Globus pallidus (tissue), 1 donor: ENCODE data around the gene HGD.
"Not testable (repeated sequence)": the region's sequence is repeated elsewhere in the genome, so short reads cannot be mapped to it uniquely, and the experiment has no call there.

Source experiments
- DNase-seq: peaks from one replicate; pipeline ENCODE4 v3.0.0-alpha.2; 2015; ENCODE audit warnings: low spot score

HGD gene

DNA sequence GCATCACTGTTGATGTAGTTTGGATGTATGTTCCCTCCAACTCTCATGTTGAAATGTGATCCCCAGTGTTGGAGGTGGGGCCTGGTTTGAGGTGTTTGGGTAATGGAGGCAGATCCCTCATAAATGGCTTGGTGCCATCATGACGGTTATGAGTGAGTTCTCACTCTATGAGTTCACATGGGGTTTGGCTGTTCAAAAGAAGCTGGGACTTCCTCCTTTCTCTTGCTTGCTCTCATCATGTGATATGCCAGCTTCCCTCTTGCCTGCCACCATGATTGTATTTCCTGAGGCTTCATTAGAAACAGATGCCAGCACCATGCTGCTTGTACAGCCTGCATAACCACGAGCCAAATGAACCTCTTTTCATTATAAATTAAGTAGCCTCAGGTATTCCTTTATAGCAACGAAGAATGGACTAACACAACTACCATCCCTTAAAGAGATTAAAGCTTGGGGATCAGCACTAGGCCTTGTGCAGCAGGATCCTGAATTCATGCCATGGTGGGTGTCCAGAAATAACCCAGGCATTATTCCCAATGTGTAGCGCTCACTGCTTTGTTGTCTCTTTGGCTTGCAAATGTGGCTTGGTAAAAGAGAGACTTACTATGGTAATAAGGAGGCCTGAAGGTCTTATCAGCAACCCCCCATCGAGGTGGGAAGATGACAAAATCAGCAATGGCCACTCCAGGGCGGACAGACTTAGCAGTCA lies 44.0 kb downstream of the HGD start:
- DNase-seq, result no peak

DNA sequence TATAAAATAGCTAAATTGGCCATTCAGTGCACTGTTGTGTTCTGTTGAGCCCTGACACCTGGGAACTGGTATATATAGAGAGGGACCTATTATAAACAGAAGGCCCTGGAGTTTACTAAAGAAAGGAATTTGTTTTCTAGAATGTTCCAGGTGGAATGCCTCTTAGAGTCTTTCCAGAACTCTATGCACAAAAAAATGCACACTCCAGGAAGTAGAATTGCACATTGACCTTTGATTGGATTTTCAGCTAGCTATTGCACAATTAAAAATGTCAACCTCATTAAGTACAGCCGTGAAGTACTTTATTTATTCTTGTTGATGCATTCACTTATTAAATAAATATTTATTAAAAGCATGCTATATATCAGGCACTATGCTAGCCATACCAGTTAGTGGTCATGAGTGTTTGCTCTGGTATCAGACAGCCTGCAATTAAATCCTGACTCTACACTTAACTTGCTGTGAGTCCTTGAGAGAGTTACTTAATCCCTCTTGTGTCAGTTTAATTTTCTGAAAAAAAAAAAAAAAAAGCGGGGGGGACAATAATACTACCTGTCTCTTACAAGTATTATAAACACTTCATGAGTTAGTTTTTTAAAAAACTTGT lies 45.1 kb downstream of the HGD start:
- DNase-seq, result no peak

DNA sequence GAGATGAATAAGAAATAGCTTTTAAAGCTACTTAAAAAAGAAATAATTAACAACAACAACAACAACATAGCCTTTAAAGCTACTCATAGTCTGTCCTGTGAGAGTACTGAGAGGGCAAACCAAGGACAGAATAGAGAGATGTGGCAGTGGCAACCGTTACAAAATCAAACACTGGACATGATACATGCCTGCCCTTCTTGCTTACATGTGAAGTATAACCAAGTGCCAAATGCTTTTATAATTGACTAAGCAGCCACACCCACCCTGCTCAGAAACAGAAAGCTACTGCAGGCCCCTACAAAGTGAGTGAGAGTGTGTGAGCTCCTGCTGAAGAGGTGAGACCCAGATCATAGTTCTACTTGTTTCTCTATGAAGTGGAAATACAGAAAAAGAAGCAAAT lies 47.5 kb downstream of the HGD start:
- no peak for DNase-seq

DNA sequence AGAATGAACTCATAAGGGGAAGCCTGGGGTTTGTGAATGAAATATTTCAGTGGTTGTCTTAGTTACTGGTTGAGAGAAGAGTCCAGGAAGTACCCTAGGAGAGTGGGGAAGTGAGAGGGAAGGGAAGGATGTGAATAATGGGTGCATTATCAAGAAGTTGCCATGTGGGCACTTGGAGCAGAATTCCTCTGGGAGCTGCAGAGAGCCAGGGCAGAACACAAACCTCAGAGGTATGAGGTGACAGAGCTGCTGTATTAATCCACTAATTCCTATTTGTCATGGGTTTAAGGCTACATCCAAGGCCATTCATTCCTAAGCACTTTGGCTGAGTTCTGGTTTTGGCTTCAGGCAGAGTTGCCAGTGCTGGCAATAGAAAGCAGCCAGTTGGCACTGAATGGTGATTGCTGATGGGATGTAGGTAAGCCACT lies 56.9 kb downstream of the HGD start:
- no peak for DNase-seq

DNA sequence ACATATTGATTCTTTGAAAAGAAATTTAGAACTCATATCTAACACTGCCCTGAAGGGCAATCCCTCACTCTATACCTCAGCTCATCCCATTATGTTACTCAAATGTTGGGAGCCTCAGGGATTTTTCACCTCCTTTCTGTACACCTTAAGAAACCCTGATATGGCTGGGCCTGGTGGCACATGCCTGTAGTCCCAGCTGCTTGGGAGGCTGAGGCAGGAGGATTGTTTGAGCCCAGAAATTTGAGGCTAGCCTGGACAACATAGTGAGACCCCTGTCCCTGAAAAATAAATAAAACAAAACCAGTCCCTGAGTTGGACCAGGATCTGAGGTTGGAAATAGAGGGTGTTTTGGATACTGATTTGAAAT lies 58.3 kb downstream of the HGD start:
- DNase-seq, result no peak

DNA sequence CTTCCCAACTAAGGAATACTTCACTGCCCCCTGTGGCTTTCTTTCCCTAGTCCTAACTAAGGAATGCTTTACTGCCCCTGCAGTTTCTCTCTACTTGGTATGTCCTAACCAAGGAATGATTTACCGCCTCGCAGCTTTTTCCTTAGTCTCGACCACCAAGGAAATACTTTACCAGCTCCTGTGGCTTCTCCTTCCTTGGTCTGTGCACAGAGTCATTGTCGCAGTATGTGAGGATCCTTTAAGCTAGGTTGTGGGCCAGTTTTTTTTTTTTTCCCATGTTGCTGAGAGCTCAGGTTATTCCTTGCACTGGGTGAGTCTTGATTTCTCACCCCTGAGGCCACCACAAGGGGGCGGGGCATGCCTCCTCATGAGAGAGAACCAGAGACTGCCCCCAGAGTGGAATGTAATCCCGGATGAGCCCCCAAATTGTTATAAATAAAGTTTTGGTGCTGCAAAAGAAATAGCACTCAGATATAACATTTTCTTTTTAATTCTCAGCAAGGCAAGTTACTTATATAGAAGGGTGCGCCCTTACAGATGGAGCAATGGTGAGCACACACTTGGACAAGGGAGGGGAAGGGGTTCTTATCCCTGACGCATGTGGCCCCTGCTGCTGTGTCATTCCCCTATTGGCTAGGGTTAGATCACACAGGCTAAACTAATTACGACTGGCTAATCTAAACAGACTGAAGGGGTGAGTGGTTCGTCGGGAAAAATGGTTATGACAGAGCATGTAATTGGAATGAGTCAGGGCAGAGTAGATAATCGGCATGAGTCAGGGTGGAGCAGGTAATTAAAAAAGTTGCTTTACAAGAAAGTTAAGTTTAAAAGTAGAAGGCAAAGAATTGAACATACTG lies 58.9 kb downstream of the HGD start:
- no peak for DNase-seq

DNA sequence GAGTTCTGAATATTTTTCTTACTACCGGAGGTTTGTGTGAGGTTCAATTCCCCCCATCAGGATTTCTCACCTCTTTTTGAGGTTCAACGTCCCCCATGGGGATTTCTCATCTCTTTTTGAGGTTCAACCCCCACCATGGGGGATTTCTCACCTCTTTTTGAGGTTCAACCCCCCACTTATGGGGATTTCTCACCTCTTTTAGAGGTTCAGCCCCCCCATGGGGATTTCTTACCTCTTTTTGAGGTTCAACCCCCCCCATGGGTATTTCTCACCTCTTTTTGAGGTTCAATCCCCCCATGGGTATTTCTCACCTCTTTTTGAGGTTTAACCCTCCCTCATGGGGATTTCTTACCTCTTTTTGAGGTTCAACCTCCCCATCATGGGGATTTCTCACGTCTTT lies 59.6 kb downstream of the HGD start:
- no peak for DNase-seq

DNA sequence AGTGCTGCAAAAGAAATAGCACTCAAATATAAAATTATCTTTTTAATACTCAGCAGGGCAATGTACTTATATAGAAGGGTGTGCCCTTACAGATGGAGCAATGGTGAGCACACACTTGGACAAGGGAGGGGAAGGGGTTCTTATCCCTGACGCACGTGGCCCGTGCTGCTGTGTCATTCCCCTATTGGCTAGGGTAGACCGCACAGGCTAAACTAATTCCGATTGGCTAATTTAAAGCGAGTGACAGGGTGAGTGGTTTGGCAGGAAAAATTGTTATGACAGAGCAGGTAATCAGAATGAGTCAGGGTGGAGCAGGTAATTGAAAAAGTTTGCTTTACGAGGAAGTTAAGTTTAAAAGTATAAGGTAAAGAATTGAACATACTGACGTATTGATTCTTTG lies 65.3 kb downstream of the HGD start:
- not testable (repeated sequence) for DNase-seq

DNA sequence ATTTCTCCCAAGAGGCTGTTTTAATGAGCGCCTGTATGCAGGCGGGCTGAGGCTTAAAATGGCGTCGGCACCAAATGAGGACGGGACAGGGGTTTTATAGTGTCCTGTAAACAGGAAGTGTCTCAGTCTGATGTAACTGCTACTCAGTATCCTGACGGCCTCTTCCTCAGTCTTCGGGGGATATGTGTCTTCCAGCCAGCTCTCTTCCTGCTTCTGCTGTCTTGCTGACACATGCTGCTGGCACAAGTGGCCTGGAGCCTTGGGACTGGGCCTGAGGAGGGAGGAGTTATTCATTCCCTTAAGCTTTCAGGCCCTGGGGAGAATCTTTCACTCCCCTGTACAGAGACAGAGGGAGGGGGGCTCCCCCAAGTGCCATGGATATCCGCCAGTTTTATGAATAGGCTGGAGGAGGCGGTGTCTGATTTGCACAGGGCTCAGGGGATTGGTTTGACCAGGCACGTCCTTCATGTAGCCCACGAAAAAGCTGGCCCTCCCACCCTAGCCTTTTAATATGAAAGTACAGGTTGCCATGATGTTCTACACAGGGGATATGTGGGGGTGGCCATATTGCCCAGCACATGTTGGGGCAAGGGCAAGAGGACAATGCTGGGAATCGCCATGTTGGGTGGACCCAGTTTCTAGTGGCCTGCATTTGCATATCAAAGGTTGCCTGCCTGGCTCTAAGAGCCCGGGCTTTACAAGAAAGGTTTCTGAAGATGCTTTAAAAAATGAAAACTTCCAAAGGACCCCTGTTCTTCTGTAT lies 66.0 kb downstream of the HGD start:
- peak; percentile 37 for DNase-seq

DNA sequence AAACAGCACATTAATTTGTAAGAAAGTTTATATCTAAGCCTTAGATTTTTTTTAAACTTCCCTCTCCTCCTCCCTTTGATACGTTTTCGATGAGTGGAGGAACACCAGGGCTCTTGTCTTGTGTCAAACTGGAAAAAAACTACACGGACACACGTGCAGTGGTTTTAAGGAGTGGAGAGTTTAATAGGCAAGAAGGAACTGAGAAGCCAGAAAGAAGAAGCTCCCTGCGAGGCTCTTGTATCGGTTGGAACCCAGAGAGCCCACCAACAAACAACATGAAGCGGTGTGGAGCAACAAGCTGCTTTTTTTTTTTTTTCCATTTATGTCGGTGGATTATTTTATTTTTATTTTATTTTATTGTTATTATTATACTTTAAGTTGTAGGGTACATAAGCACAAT lies 67.3 kb downstream of the HGD start:
- peak; percentile 16 for DNase-seq

DNA sequence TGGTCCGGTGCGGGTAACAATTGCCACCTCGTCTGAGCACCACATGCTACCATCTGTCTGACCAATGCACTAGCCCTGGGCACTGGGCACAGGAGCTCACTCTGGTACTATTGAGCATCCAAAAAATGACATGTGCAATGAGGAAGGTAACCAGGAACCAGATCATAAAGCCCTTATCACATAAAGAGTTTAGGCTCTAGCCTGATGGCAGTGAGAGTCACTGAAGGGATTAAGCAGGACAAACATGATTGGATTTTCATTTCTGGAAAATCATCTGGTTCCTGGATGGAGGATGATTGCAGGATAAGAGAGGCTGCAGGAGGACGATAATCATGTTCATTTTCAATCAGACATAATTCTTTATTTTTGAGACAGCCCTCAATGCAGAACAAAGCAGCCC lies 73.5 kb downstream of the HGD start:
- no peak for DNase-seq

DNA sequence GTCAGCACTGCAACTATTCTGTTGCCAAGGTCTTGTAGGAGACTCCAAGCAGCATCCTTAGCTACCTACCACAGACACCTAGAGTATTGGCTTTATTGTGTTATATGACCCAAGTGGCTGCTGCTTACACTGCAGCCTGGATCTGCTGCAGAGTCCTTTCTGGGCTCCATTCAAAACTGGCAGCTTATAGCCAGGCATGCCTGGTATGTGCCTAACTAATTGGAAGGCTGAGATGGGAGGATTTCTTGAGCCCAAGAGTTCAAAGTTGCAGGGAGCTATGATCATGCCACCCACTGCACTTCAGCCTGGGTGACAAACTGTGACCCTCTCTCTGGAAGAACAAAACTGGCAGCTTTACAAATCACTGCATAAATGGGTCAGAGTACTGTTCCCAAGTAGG lies 77.3 kb downstream of the HGD start:
- DNase-seq, result no peak

DNA sequence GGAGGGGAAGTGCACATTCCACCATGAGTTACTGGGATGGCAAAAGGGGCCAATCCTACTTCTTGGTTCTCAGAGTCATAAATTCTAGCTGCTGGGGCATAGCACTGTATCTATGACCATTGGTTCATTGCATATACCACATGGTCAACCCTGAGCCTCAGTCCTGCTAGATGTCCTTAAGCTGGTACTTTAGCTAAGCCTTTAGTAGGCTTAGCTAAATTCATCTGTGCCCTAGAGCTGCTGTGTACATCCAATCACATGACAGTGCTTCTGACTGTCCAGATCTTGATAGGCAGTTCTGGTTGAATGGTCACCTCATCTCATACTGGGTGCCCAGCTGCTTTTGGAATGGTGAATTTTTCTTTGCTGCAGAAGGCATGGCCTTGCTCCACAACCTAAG lies 77.7 kb downstream of the HGD start:
- DNase-seq, result no peak

DNA sequence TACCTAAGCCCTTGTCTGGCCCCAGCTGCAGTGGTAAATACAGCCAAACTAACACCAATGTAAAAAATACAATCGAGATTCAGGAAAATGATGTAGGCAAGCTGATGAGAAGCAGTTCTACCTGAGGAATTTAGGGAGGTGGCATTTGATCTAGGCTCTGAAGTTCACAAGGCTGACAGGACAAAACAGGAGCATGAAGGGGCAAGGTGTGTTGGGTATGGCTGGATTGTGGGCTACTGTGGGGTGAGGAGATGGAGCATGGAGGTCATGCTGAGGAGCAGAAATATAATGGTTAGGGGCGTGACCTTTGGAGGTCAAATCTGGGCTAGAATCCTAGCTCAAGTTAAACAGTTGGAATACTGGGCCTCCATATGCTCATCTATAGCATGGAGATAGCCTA lies 79.4 kb downstream of the HGD start:
- DNase-seq, result no peak

DNA sequence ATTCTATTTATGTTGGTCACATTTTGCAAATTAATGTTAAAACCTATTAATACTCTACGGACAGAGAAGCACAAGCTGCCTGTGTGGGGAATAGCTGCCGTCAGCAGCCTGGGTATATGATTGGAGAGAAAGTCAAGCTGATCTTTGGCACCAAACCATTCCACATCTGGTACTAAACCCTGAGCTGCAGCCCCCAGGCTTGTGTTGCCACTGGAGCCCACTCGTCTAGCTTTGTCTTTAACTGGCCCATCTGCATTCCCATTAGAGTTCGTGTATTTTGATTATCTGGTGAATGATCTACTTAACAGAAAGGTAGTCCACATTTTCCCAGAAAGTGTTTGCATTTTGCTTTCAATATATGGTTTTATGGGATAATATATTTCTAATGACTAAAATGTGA lies 80.5 kb downstream of the HGD start:
- no peak for DNase-seq

DNA sequence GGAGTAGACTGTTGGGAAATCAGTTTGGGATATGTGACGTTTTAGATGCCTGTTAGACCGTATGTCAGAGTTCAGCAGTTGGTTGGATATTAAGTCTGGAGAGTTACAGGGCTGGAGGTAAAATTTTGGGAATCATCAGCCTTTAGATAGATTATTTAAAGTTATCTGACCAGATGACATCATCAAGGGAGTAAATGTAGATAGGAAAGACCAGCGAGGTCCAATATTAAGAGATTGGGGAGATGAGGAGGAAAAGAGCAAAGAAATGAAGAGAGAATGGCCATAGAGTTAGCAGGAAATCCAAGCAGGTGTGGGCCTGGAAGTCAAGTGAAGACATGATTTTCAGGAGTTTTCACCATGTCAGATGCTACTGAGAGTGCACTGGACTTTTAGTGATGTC lies 82.8 kb downstream of the HGD start:
- DNase-seq, result no peak

DNA sequence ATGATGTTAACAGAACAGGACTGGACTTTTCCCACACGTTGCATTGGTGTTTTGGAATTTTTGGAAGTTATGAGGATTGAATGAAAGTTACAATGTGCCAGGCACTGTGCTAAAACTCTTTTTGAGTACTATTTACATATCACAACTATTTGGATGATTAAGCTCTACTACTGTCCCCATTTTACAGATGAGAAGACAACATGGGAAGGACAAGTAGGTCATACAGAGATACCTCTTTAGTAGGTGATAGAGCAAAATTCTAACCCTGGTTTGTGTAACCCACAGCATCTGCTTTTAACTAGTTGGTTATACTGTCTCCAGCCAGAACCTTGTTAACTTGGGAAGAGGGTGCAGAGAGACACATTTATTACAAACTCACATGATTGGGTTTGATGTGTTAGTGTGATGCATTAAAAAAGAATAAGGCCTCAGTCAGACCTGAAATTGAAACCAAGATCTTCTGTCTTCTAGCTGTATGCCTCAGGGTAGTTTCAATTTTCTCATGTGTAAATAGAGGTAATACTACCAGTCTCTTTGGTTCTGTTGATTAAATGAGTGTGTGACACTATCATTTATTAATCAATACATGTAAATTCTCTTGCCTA lies 84.5 kb downstream of the HGD start:
- DNase-seq, result no peak

DNA sequence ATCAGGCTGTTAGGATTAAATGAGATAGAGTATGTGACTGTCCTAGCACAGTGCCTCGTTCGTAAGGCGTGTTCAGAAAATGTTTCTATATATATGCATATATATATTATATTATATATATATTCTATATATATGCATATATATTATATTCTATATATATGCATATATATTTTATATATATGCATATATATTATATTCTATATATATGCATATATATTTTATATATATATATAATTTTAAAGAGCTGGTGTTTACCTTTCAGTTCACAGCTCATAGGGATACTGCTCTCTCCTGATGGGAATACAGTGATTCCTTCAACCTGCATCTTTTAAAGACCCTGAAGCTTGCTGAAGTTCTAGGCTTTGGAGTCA lies 85.2 kb downstream of the HGD start:
- no peak for DNase-seq

DNA sequence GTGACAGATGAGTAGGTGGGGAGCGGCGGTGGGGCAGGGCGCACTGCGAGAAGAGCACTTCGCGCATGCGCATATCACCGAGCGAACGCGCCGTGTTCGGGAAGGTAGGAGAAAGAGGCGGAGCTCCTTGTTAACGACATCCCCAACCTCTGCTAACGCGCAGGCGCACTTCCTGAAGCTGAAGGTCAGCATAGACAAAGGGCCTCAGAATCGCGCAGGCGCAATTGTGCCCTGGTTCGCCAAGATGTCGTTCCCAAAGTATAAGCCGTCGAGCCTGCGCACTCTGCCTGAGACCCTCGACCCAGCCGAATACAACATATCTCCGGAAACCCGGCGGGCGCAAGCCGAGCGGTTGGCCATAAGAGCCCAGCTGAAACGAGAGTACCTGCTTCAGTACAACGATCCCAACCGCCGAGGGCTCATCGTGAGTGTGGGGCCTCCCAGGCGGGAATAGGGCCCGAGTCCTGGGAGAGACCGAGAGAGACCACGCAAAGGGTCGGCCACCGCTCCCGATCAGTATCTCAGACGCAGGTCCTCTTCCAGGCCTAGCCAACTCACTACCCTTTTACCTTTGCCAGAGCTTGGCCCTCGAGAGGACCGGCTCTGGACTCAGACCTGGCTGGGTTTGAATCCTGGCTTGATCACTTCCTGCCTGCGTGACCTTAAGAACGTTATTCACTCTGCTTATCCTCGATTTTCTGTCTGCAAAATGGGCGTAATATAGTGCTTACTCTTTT lies 85.8 kb downstream of the HGD start, which contains the start of gene NDUFB4:
NDUFB4 (plus strand) TSS at position 221 of the 737 bp plus-strand sequence; CDS start at position 245, 24 bp downstream.
- peak; percentile 98 for DNase-seq

DNA sequence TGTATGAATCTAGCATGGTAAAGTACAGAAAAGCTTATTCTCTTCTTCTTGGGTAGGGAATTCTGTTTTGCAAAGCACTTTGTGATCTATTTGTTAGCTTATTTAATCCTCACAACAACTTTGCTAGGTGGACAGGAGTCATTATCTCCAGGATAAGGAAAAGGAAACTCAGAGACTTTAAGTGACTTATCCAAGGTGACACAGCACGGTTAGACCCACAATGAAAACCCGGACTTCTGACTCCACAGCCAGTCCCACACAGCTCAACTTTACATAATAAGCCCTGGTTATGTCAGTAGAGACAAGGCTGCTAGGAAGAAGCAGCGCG lies 86.3 kb downstream of the HGD start:
- no peak for DNase-seq

DNA sequence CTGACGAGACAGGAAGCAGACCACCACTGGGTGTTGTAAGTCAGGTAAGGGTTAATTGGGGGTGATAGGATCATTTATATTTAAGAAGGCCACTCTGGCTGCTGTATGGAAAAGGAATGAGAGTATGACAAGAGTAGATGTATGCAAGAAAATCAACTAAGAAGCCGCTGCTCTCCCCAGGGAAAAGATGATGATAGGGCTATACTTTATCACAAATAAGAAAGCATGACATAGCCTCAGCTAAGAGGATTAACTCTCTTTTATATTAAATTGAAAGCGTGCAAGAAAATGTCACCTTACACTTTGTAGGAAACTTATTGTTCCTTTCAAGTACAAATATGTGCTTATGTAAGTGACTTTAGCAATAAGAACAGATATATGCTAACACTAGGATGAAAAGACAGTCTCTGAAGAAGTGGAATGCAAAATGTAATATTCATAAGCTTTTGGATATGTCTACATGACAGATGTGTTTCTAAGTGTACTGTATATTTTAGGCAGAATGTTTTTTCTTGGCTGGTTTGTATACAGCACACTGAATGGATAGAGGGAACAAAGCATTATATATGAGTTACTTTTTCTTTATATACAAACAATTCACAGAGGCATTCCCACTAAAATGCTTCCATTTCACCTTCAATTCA lies 94.6 kb downstream of the HGD start:
- DNase-seq, result no peak
